ENCODE measurements around the gene ARID3A.
"Not testable (repeated sequence)": the region's sequence is repeated elsewhere in the genome, so short reads cannot be mapped to it uniquely, and the experiment has no call there.

ARID3A gene

DNA sequence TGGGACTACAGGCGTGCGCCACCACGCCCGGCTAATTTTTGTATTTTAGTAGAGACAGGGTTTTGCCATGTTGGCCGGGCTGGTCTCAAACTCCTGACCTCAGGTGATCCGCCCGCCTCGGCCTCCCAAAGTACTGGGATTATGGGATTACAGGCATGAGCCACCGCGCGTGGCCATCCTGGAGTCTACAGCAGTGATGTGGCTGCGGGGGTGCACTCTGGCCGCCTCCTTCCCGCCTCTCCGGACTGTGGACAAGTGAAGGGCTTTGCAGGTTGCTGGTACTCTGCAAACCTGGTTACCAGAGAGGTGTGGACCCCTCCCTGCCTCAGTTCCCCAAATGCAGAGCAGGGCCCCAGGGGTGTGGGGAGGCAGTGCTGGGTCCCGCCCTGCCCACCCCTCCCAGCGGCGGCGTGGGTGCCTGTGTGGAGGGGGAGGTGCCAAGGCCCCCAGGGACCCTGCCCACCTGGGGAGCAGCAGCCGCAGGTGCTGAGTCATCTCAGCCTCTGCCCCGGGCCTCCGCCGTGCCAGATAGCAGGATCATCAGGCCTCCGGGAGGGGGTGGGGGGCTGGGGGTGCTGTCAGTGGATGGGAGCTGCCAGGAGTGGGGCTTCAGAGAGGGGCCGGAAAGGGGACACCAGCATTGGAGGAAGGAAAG, 23.1 kb downstream of the ARID3A start:
- DNase-seq: no peak

DNA sequence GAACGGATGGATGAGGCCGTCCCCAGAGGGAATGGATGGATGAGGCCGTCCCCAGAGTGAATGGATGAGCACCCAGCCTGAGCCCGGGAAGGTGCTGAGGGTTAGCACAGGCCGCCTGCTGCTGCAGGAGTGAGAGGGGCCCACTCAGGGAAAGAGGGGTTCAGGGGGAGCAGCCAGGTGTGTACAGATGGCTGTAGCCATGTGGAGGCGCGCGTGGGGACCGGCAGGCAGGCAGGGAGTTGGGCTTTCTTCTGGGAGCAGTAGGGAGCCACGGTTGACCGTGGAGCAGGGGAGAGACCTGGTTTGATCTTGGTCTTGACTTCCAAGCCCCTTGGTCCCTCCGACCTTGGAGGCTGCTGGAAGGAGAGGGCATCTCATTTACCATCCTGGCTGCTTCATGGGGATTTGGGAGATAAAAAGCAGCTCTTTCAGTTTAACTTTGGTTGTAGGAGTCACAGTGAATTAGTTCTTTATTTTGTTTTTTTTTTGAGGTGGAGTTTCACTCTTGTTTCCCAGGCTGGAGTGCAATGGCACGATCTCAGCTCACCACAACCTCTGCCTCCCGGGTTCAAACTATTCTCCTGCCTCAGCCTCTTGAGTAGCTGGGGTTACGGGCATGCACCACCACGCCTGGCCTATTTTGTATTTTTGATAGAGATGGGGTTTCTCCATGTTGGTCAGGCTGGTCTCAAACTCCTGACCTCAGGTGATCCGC, 24.7 kb downstream of the ARID3A start:
- DNase-seq: no peak

- DNase-seq: no peak
Measured at GRCh38 chr19:952049-952679, 26.3 kb downstream of the ARID3A start.

DNA sequence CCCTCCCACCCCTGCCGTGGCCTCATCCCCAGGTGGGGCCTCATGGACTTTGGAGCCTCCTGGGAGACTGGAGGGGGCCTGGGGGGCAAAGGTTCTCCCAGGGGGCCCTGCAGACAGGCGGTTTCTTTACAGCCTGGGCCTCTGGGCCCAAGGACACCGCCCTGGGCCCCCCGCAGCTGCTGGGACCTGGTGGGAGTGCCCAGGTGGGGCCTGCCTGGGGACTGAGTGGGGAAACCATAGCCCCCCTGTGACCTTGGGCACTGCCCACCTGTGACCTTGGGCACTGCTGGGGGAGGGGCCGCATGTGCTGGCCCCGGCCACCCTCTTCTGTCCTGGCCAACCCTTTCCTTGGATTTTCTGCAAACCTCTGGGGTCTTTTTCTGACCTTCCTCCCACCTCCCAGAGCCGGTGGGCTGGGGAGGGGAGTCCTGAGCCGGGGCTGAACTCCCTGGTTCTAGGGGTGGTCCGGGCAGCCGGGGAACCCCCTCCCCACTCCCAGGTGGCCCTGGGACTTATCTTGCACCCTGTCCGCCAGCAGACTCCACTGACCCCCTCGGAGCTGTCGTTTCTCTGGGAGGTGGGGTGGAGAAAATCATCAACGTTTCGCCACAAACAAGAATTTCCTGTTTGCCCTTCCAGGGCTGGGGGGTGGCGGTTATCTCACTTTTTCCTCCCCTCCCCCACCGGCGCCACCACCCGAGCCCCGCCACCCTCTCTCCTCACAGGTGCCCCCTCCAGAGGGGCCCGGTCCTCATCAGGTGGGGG, 27.0 kb downstream of the ARID3A start:
- no peak for DNase-seq

GRCh38 chr19:953445-954271, 27.8 kb downstream of the ARID3A start:
- no peak for DNase-seq

GRCh38 chr19:954272-954671, 28.4 kb downstream of the ARID3A start:
- no peak for DNase-seq

GRCh38 chr19:954672-955494, 29.0 kb downstream of the ARID3A start:
- no peak for DNase-seq

GRCh38 chr19:955803-956765, 30.2 kb downstream of the ARID3A start:
- no peak for DNase-seq

GRCh38 chr19:956766-957440, 31.1 kb downstream of the ARID3A start:
- DNase-seq: no peak

- DNase-seq: not testable (repeated sequence)
Measured at GRCh38 chr19:957578-957977, 31.7 kb downstream of the ARID3A start.

- DNase-seq: no peak
Measured at GRCh38 chr19:958967-959855, 33.4 kb downstream of the ARID3A start.

DNA sequence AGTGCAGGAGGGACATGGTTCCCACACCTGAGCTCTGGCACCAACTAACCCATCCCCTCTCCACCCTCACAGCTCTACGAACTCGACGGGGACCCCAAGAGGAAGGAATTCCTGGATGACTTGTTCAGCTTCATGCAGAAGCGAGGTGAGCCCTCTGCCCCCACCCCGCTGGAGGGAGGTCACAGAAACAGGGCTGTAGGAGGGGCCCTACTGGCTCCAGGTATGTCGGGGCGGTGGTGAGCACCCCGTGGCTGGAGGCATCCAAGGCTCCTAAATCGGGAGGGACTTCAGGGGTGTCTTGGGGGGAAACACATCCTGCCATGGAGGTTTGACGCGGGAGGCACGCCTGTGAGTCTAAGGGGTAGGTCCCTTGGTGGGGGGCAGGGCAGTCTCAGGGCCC, 34.2 kb downstream of the ARID3A start:
- no peak for DNase-seq

DNA sequence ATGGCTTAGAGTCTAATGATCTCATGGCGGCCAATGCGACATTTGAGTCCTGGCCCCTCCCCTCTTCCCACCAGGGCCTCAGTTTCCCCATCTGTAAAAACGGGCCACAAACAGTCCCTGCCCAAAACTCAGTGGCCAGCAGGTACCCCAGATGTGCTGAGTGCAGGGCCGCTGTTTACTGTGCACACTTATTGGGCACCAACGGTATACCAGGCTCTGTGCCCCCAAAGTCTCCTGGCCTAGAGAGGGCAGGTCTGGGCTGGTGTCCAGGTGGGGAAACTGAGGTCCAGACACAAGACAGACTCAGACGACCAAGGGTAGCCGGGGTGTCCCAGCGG, 34.7 kb downstream of the ARID3A start:
- no peak for DNase-seq

GRCh38 chr19:961866-962620, 36.2 kb downstream of the ARID3A start:
- no peak for DNase-seq

GRCh38 chr19:962683-963400, 37.0 kb downstream of the ARID3A start:
- no peak for DNase-seq

- no peak for DNase-seq
Measured at GRCh38 chr19:963486-963951, 37.7 kb downstream of the ARID3A start.

DNA sequence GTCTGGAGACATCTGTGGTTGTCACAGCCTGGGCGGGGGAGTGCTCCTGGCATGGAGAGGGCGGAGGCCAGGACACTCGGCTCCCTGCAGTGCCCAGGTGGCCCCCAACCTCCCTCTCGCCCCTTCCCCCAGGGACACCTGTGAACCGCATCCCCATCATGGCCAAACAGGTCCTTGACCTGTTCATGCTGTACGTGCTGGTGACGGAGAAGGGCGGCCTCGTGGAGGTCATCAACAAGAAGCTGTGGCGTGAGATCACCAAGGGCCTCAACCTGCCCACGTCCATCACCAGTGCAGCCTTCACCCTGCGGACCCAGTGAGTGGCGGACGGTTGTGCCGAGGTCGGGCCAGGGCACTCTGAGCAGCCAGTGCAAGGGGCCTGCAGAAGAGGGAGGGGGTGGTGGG, 38.3 kb downstream of the ARID3A start:
- no peak for DNase-seq

Measured in NCI-H2107 (cell line).